GM19193 (cell line): ENCODE measurements around the gene PUSL1.

Experiments used
- POLR2A ChIP-seq: IDR thresholded peaks from 4 replicates; pipeline ENCODE4 v1.6.1; 2011; ENCODE audit not compliant: insufficient read depth, insufficient read length; ENCODE audit errors: extremely low read depth

PUSL1 gene

GRCh38 chr1:1273209-1273511 is 35.2 kb upstream of the PUSL1 start:
- TF ChIP-seq POLR2A = no peak

DNA sequence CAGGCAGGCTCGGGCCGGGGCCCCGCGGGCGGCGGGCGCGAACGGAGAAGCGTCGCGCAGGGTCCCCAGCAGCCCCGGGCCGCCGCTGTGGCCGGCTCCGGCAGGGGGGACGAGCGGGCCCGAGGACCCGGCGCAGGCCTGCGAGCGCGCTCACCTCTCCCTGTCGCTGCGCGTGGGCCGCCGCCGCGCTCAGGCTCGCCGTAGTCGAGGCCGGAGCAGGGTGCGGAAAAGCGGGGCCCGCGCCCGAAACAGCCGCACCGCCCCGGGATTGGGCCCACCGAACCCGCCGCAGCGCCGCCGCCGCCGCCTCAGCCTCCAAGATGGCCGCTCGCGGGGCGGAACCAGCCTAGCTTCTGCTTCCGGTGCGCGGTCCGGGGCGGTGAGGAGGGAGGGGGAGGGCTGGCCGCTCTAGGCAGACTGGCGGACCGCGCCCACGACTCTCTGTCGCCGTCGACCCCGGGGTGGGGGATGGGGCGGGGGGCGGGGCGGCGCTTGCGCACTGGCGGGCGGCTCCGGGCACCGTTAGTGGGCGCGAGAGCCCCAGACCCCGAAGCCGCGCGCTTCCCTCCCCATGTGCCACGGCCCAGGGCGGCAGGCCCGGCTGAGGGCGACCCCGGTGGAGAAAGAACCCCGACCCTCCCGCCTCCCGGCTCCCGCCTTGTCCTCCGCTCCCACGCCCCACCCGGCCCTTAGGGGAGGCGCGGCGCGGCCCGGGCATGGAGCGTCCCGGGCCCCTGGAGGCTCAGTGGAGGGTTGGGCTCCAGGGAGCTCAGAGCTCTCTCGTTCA is 34.7 kb upstream of the PUSL1 start, which contains the start of gene UBE2J2:
TSS of gene UBE2J2 (minus strand) at position 343 of the 787 bp plus-strand sequence. CDS start 5,862 bp downstream, outside the sequence.
- peak; percentile 68 for TF ChIP-seq POLR2A

DNA sequence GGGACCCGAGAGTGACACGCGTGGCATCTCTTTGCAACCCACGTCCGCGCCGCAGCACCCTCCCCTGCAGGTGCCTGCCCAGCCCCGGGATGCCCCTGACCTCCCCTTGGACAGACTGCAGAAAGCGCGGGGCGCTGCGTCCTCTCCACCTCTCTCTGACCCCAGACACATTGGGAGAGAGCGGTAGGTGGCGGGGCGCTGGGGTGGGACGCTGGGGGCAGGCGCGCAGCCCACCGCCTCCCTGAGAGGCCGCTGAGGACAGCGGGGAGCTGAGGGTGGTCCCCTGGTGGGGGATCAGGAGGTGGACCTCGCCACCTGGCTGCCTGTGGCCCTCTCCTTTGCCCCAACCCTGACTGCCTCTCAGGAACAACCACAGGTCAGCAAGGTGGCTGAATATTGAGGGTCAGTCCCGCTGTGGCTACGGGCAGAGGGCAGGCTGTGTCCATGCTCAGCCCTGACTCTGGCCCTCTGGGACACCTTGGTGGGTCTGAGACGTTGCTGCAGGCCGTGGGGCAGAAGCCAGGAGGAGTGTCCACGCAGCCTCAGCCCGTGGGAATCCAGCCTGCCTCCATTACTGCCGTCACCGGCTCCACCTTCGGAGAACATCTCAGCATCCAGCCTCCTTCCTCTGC is 34.0 kb upstream of the PUSL1 start:
- TF ChIP-seq POLR2A = no peak

- no peak for TF ChIP-seq POLR2A
These were observed 33.4 kb upstream of the PUSL1 start for GRCh38 chr1:1274931-1275431.

GRCh38 chr1:1275836-1276235 is 32.6 kb upstream of the PUSL1 start:
- TF ChIP-seq POLR2A = no peak

- TF ChIP-seq POLR2A = no peak
These were observed 29.8 kb upstream of the PUSL1 start for GRCh38 chr1:1278620-1279019.

DNA sequence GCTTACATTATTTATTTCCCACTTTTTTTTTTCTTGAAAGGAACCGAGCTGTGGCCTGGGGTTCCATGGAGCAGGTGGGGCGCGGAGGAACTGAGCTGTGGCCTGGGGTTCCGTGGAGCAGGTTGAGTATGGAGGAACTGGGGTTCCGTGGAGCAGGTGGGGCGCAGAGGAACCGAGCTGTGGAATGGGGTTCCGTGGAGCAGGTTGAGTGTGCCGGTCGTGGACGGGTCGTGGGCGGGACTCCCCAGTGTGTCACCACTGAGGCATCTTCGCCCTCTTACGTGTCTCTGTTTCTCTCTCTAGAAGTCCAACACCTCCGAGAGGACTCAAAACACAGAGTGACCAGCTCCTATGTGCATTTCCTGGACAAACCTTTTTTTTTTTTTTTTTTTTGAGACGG is 29.4 kb upstream of the PUSL1 start:
- TF ChIP-seq POLR2A = no peak

DNA sequence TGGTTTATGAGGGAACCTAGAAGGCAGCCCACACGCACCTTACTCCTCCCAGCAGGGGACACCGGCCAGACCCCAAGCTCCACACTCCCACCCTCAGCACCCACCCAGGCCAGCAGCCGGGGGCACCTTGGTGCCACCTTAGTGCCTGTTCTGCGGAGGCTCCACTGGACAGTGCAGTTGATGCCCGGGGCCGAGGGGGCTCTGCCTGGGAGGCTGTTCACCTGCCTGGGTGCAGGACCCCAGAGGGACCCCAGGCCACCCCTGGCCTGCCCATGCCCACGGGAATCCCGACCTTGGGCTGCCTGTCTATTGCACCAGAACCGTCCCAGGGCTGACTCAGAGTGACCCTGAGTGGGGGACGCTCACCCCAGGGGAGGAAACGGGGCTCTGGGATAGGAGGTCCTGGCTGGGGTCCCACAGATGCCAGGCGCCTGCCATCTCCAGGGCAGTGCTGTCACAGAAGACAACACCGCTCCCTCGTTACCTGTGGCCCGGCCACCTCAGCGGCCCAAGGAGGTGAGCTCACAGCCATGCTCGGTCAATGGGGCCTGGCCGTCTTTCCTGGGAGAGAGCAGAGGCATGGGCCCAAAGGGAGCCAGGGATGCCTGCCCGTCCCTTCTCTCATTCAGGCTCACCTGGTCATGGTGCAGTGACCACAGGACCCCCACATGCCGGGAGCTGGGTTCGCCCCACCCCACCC is 27.5 kb upstream of the PUSL1 start:
- no peak for TF ChIP-seq POLR2A

DNA sequence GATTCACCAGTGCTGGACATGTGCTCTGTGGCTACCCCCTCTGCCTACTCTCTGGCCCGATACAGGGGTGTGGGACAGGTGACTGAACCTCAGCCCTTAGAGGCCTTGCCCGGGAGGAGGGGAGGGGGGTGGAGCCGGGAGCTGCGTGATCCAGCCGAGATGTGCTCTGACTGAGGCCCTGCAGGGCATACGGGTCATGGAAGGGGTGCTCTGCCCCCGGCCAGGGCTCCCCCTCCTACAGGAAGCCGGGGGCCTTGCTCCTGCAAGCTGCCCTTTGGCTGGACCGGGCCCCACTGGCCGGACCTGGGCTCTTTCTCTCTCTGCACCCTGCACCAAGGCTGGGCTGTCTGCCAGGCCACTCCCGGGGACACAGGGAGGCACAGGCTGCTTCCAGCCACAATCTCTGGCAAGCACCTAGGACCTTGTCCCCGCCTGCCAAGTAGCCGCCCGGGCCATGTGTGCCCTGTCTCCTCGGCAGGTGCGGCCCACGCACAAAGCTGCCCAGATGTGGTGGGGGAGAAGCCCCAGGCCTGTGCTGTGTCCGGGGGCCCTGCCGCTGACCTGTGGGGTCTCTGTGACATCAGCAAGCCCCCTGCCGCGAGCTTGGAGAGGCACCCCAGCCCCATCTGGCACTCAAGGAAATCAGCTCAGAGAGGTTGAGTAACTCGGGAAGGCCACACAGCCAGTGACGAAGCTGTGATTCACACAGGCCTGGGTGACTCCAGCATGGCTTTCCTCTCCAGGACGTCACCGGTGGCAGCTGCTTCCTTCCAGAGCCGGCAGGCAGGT is 26.7 kb upstream of the PUSL1 start:
- TF ChIP-seq POLR2A = no peak

DNA sequence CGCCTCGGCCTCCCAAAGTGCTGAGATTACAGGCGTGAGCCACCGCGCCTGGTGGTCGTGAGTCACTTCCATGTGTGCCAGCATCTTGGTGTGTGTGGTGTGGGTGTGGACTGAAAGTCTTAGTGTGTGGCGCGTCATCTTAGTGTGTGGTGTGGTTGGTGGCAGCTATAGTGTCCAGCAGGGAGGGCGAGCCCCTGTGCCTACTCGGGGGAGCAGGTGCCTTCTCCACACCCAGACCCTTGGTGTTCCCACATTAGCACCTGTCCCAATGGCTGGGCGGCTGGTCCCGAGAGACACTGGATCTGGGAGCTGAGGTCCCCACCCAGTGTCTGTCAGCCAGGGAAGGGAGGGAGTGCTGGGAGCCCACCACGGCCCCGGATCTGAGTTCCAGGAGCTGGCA is 25.4 kb upstream of the PUSL1 start:
- no peak for TF ChIP-seq POLR2A

- TF ChIP-seq POLR2A = no peak
These were observed 24.6 kb upstream of the PUSL1 start for GRCh38 chr1:1283821-1284220.

DNA sequence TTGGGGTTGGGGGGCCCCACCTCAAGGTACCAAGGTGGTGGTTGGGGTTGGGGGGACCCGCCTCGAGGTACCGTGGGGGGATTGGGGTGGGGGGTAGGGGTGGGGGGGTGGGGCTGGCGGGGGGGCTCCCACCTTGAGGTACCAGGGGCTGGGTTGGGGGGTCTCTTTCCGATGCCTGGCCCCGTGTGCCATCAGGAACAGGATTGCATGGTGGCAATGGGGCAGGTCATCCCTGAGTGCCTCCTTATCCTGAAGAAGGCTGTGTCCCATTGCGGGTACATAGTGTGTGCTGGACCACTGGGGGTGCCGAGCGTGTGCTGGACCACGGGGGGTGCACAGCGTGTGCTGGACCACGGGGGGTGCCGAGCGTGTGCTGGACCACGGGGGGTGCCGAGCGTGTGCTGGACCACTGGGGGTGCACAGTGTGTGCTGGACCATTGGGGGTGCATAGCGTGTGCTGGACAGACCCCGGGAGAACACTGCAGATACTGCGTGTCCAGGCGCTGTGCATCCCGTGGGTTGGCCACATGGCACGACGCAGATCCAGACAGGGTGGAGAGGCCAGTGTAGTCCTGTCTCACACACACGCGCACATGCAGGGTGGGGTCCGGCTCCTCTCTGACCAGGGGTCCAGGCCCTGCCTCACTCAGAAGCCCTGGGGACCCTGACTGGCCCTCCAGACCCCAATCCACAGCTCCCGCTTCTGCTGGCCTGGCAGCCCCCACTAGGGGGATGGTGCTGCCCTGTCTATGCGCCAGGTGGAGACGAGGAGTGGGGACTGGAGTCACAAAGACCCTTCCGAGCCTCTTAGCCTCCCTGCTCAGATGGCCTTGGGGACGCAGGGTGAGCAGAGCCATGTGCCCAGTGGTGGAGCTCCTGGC is 23.9 kb upstream of the PUSL1 start:
- TF ChIP-seq POLR2A = no peak

DNA sequence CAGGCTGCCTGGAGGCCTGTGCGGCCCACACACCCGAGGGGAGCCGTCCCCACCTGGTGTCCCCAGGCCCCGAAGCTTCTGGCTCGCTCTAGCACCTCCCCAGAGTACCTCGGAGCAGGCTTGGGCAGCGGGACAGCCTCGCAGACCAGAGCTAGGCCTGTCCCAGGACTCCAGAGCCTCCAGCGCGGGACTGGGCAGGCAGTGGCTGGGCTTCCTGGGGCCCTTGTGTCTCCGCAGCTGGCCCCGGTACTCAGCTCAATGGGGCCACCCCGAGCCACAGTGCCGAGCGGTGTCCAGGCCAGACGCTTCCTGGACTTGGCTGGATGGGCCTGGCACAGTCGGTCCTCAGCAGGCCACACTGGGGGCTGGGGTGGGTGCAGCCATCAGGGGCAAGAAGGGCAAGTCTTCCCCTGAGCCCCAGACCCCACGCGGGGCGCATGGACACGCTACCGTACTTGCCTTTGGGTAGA is 23.3 kb upstream of the PUSL1 start:
- TF ChIP-seq POLR2A = no peak

GRCh38 chr1:1285611-1286311 is 22.6 kb upstream of the PUSL1 start:
- TF ChIP-seq POLR2A = no peak
